ENCODE data around the gene EPHA8. TPM values are rescaled to one million over a fixed set of nuclear protein-coding genes. Genes with fewer than 3 reads are reported as not detected.
A peak's percentile ranks its signal among the peaks of the same experiment; 100 is the strongest.

EPHA8 gene
- total and polyA plus RNA-seq, 12 donors, result 0.11 to 10.1 (median 1.6) TPM; not detected in 2

GRCh38 chr1:22651941-22652856 lies 88.9 kb downstream of the EPHA8 start:
- Histone ChIP-seq H3K36me3 (replicated peaks in 1 of 2) (no peaks in the 10 kb centered on the region), H3K4me1 (replicated peaks in 1 of 2) (no peaks in the 10 kb centered on the region), H3K27me3 (no peaks in the 10 kb centered on the region), H3K9me3 (replicated peaks in 1 of 3) (no peaks in the 10 kb centered on the region), H3K4me3 (no peak overlapping the region), H3K27ac (peak overlapping the region in 3 of 5 donors; percentile 1 to 62 (median 16))
- no peak for TF ChIP-seq POLR2A (IDR thresholded peaks at IDR 0.05)
- TF ChIP-seq CTCF (IDR thresholded peaks at IDR 0.05), result no peak
- intact Hi-C loops (cut with DNase I), result no loop called here
- DNase-seq, result no peak
- WGBS, 4 donors, result 56 to 70% (median 68%) methylated on average over 13 to 15 of the region's 15 CpGs

GRCh38 chr1:22652881-22653316 lies 89.6 kb downstream of the EPHA8 start, which contains the start of gene C1QB:
TSS of gene C1QB (plus strand) at chr1:22653236. CDS start at chr1:22659463, 6,227 bp downstream.
- H3K9me3 ChIP-seq (replicated peaks in 1 of 3), result no peaks in the 10 kb centered on the region
- intact Hi-C loops (cut with DNase I), result no loop called here
- peak in 1 of 2 donors; percentile 49 for TF ChIP-seq POLR2A (IDR thresholded peaks at IDR 0.05)
- TF ChIP-seq CTCF (IDR thresholded peaks at IDR 0.05), result no peak
- H3K36me3 ChIP-seq (replicated peaks in 1 of 2), result no peaks in the 10 kb centered on the region
- WGBS, 4 donors, result 70 to 85% (median 75%) methylated on average over 6 to 13 of the region's 13 CpGs
- peak within 1 kb of the TSS in 2 of 5 donors; percentile 1 to 74 for H3K27ac ChIP-seq
- no peaks in the 10 kb centered on the region for H3K27me3 ChIP-seq
- no peaks in the 10 kb centered on the region for H3K4me1 ChIP-seq (replicated peaks in 1 of 2)
- peak within 1 kb of the TSS in 1 of 4 donors; percentile 52 for H3K4me3 ChIP-seq
- DNase-seq, result peak; percentile 52 to 85 (median 62)

Small RNAs within 50 kb of the gene (microRNA-seq; reads per million reads assigned to microRNA genes)
- gene MIR6127, result 0 reads per million in 3 donors

Small RNAs within 50 kb of the gene (small RNA-seq; reads per million reads assigned to genes)
- 0 reads per million in 2 donors for gene MIR6127

Other genes with a start within 250 kb of the EPHA8 start
- gene ZBTB40, start 111.6 kb upstream of the EPHA8 start, total RNA-seq, result 10 to 100 TPM; 18.4 to 45.7 (median 30.8) TPM
- gene ZBTB40, start 111.6 kb upstream of the EPHA8 start, polyA plus RNA-seq, result 10 to 100 TPM; 17.1 to 22.4 (median 20.5) TPM
- gene C1QA, start 73.1 kb downstream of the EPHA8 start, total RNA-seq, result 100 to 1,000 TPM in 8 of 9 donors, 10 to 100 TPM in 1; 47.5 to 953 (median 561) TPM
- 100 to 1,000 TPM in 2 of 3 donors, 10 to 100 TPM in 1; 78.1 to 185 (median 125) TPM for gene C1QA, start 73.1 kb downstream of the EPHA8 start, polyA plus RNA-seq
- 1,000 to 10,000 TPM in 1 of 9 donors, 100 to 1,000 TPM in 7, 10 to 100 TPM in 1; 24.1 to 1,409 (median 636) TPM for gene C1QC, start 80.1 kb downstream of the EPHA8 start, total RNA-seq
- gene C1QC, start 80.1 kb downstream of the EPHA8 start, polyA plus RNA-seq, result 100 to 1,000 TPM in 2 of 3 donors, 10 to 100 TPM in 1; 71.7 to 114 (median 102) TPM
- 1,000 to 10,000 TPM in 3 of 9 donors, 100 to 1,000 TPM in 5, 10 to 100 TPM in 1; 55.5 to 1,914 (median 748) TPM for gene C1QB, start 89.7 kb downstream of the EPHA8 start, total RNA-seq
- gene C1QB, start 89.7 kb downstream of the EPHA8 start, polyA plus RNA-seq, result 100 to 1,000 TPM; 136 to 301 (median 206) TPM
- gene EPHB2, start 147.3 kb downstream of the EPHA8 start, total RNA-seq, result 10 to 100 TPM in 1 of 9 donors, 1 to 10 TPM in 8; 1.9 to 10.3 (median 6.2) TPM
- gene EPHB2, start 147.3 kb downstream of the EPHA8 start, polyA plus RNA-seq, result 1 to 10 TPM in 1 of 3 donors, under 1 TPM in 2; 0.67 to 1.3 (median 0.84) TPM

Measured in adrenal gland (tissue), 12 donors.